Urinary bladder (tissue), 4 donors: Measurements from ENCODE around the gene METTL8. TPM values are rescaled to one million over a fixed set of nuclear protein-coding genes. Genes with fewer than 3 reads are reported as not detected.

ENCODE experiments used
- DNase-seq: peaks from one replicate; pipeline ENCODE4 v3.0.0-alpha.2; 2015; ENCODE audit errors: extremely low spot score
- H3K27ac ChIP-seq: one replicate; pipeline ENCODE4 v1.5.1; 2013; ENCODE audit warnings: low read depth, mild to moderate bottlenecking, moderate library complexity
- H3K36me3 ChIP-seq: one replicate; pipeline ENCODE4 v1.6.1; 2013; ENCODE audit warnings: mild to moderate bottlenecking, moderate library complexity; ENCODE audit not compliant: insufficient read depth
- H3K4me1 ChIP-seq: one replicate; pipeline ENCODE4 v1.6.1; 2013; ENCODE audit warnings: mild to moderate bottlenecking, moderate library complexity; ENCODE audit not compliant: insufficient read depth
- H3K4me3 ChIP-seq: one replicate; pipeline ENCODE4 v1.5.1; 2013; ENCODE audit warnings: low read depth, low read length
- WGBS: extraction: QIAGEN DNeasy Blood & Tissue Kit; methylation state at CpG from one replicate; pipeline ENCODE4 v1.1.7; 2013; 5-methylcytosine and 5-hydroxymethylcytosine counted together
- polyA plus RNA-seq: library from polyadenylated mRNA; stranded (reverse); fragments of 200-250 nt; gene quantifications from one replicate; pipeline ENCODE4 v1.2.3, GENCODE V29; 2013
- total RNA-seq: library from RNA; depleted of rRNA; stranded (reverse); fragments of >200 nt; gene quantifications from one replicate; pipeline ENCODE4 v1.2.3, GENCODE V29; 2014
- donor health status: healthy with polysubstance abuse.
- donor health status: healthy.

METTL8 gene
- total RNA-seq (31.2 TPM), polyA plus RNA-seq (13.1 TPM)

- H3K4me3 ChIP-seq = peak within 1 kb of the TSS; percentile 79
- under 1% methylated on average over 15 of the region's 15 CpGs for WGBS
Measured at GRCh38 chr2:171433763-171434012, at the start of gene METTL8. Gene METTL8, minus strand, starts transcription at chr2:171433990. Its CDS starts 41,805 bp downstream, at chr2:171392185.

GRCh38 chr2:171482877-171483276 is 49.1 kb upstream of the METTL8 start:
- WGBS = 90% methylated on average over 3 of the region's 3 CpGs
- Histone ChIP-seq H3K4me1 (no peaks in the 10 kb centered on the region), H3K27ac (no peak overlapping the region), H3K4me3 (no peak overlapping the region), H3K36me3 (no peaks in the 10 kb centered on the region)
- no peak for DNase-seq

More at GRCh38 chr2:171433763-171434012, at the start of gene METTL8:
- no peaks in the 10 kb centered on the region for H3K4me1 ChIP-seq
- H3K27ac ChIP-seq = peak within 1 kb of the TSS; percentile 97
- peak; percentile 6 for DNase-seq
- H3K36me3 ChIP-seq = no peaks in the 10 kb centered on the region

GRCh38 chr2:171482308-171482707 is 48.5 kb upstream of the METTL8 start:
- H3K4me3 ChIP-seq = no peak overlapping the region
- H3K4me1 ChIP-seq = no peaks in the 10 kb centered on the region
- no peak overlapping the region for H3K27ac ChIP-seq
- no peaks in the 10 kb centered on the region for H3K36me3 ChIP-seq
- no peak for DNase-seq

GRCh38 chr2:171480908-171481307 is 47.1 kb upstream of the METTL8 start:
- 74% methylated on average over 1 of the region's 1 CpG for WGBS
- Histone ChIP-seq H3K4me1 (no peaks in the 10 kb centered on the region), H3K27ac (no peak overlapping the region), H3K36me3 (no peaks in the 10 kb centered on the region), H3K4me3 (no peak overlapping the region)
- no peak for DNase-seq

- no peak for DNase-seq
- H3K36me3 ChIP-seq = no peaks in the 10 kb centered on the region
- H3K27ac ChIP-seq = no peak overlapping the region
- 87% methylated on average over 3 of the region's 3 CpGs for WGBS
- no peak overlapping the region for H3K4me3 ChIP-seq
- no peaks in the 10 kb centered on the region for H3K4me1 ChIP-seq
Measured at GRCh38 chr2:171479154-171479814, 45.5 kb upstream of the METTL8 start.

GRCh38 chr2:171478345-171478744 is 44.6 kb upstream of the METTL8 start:
- WGBS = 49% methylated on average over 1 of the region's 1 CpG
- Histone ChIP-seq H3K36me3 (no peaks in the 10 kb centered on the region), H3K27ac (no peak overlapping the region), H3K4me1 (no peaks in the 10 kb centered on the region), H3K4me3 (no peak overlapping the region)
- no peak for DNase-seq

GRCh38 chr2:171475979-171476378 is 42.2 kb upstream of the METTL8 start:
- no peaks in the 10 kb centered on the region for H3K36me3 ChIP-seq
- no peak overlapping the region for H3K4me3 ChIP-seq
- no peak for DNase-seq
- H3K4me1 ChIP-seq = no peaks in the 10 kb centered on the region
- H3K27ac ChIP-seq = no peak overlapping the region
- WGBS = 70% methylated on average over 1 of the region's 1 CpG

GRCh38 chr2:171470129-171470528 is 36.3 kb upstream of the METTL8 start:
- H3K27ac ChIP-seq = no peak overlapping the region
- no peak for DNase-seq
- H3K4me1 ChIP-seq = no peaks in the 10 kb centered on the region
- WGBS = 97% methylated on average over 5 of the region's 5 CpGs
- peaks cover 5% of the 10 kb centered on the region for H3K36me3 ChIP-seq
- no peak overlapping the region for H3K4me3 ChIP-seq

- Histone ChIP-seq H3K4me1 (no peaks in the 10 kb centered on the region), H3K4me3 (no peak overlapping the region), H3K27ac (no peak overlapping the region), H3K36me3 (peaks cover 5% of the 10 kb centered on the region)
- DNase-seq = no peak
- 88% methylated on average over 4 of the region's 4 CpGs for WGBS
Measured at GRCh38 chr2:171469176-171469575, 35.4 kb upstream of the METTL8 start.

- no peak for DNase-seq
Measured at GRCh38 chr2:171460537-171460936, 26.7 kb upstream of the METTL8 start.

GRCh38 chr2:171459498-171459897 is 25.7 kb upstream of the METTL8 start:
- DNase-seq = no peak
- H3K36me3 ChIP-seq = no peaks in the 10 kb centered on the region
- H3K4me1 ChIP-seq = no peaks in the 10 kb centered on the region
- H3K4me3 ChIP-seq = no peak overlapping the region
- no peak overlapping the region for H3K27ac ChIP-seq

More at GRCh38 chr2:171460537-171460936, 26.7 kb upstream of the METTL8 start:
- Histone ChIP-seq H3K36me3 (no peaks in the 10 kb centered on the region), H3K27ac (no peak overlapping the region), H3K4me1 (no peaks in the 10 kb centered on the region), H3K4me3 (no peak overlapping the region)
- WGBS = 98% methylated on average over 1 of the region's 1 CpG

- 75% methylated on average over 4 of the region's 4 CpGs for WGBS
- H3K27ac ChIP-seq = no peak overlapping the region
- H3K4me3 ChIP-seq = no peak overlapping the region
- H3K4me1 ChIP-seq = no peaks in the 10 kb centered on the region
- H3K36me3 ChIP-seq = peaks cover 4% of the 10 kb centered on the region
- no peak for DNase-seq
Measured at GRCh38 chr2:171452773-171453172, 19.0 kb upstream of the METTL8 start.

- H3K4me1 ChIP-seq = no peaks in the 10 kb centered on the region
- H3K27ac ChIP-seq = no peak overlapping the region
- no peak overlapping the region for H3K4me3 ChIP-seq
- H3K36me3 ChIP-seq = peaks cover 4% of the 10 kb centered on the region
- DNase-seq = no peak
Measured at GRCh38 chr2:171451074-171451473, 17.3 kb upstream of the METTL8 start.

GRCh38 chr2:171447675-171448074 is 13.9 kb upstream of the METTL8 start:
- Histone ChIP-seq H3K36me3 (peaks cover 4% of the 10 kb centered on the region), H3K4me1 (no peaks in the 10 kb centered on the region), H3K27ac (no peak overlapping the region), H3K4me3 (no peak overlapping the region)
- 84% methylated on average over 2 of the region's 2 CpGs for WGBS
- no peak for DNase-seq

- no peaks in the 10 kb centered on the region for H3K36me3 ChIP-seq
- no peak overlapping the region for H3K4me3 ChIP-seq
- DNase-seq = no peak
- H3K27ac ChIP-seq = no peak overlapping the region
- H3K4me1 ChIP-seq = no peaks in the 10 kb centered on the region
Measured at GRCh38 chr2:171441470-171441869, 7.7 kb upstream of the METTL8 start.
